Measurements from ENCODE around the gene GDPD5. TPM values are rescaled to one million over a fixed set of nuclear protein-coding genes. Genes with fewer than 3 reads are reported as not detected.

The GDPD5 gene
- total and polyA plus RNA-seq, 2 donors (not counting 1 experiment from before 2014, with no cell fraction given): 2.5 to 3.1 TPM

- no peaks in the 10 kb centered on the region for H4K20me1 ChIP-seq (ENCODE audit: control insufficient read depth, extremely low read depth, insufficient read depth, low read length)
- H2AFZ ChIP-seq (ENCODE audit: low read length): no peak overlapping the region
- no peaks in the 10 kb centered on the region for H3K36me3 ChIP-seq (ENCODE audit: control insufficient read depth, insufficient read depth, low read length)
- no peaks in the 10 kb centered on the region for H3K4me1 ChIP-seq (ENCODE audit: control insufficient read depth, extremely low read depth, insufficient read depth, low read length)
- H3K27ac ChIP-seq (ENCODE audit: insufficient read depth, low read length): no peak overlapping the region
- no peaks in the 10 kb centered on the region for H3K79me2 ChIP-seq (ENCODE audit: control insufficient read depth, insufficient read depth, low read length)
- TF ChIP-seq CTCF (conservative IDR thresholded peaks at IDR 0.05 in 1 of 2, IDR thresholded peaks at IDR 0.05 in 1 of 2; ENCODE audit: low read depth in 1 of 2, low read length in 2 of 2) (no peak), EZH2 (IDR thresholded peaks at IDR 0.05; ENCODE audit: low read length, missing control alignments) (no peak)
- no peak overlapping the region for H3K4me2 ChIP-seq (ENCODE audit: extremely low read depth, insufficient read depth, low read length)
- no peaks in the 10 kb centered on the region for H3K9me3 ChIP-seq (ENCODE audit: control insufficient read depth, insufficient read depth, low read depth, low read length)
- H3K9ac ChIP-seq (ENCODE audit: insufficient read depth, low read length): no peak overlapping the region
- no peak overlapping the region for H3K4me3 ChIP-seq (replicated peaks in 1 of 4; ENCODE audit: control extremely low read depth in 1 of 4, insufficient read depth in 1 of 4, low read depth in 3 of 4, low read length in 4 of 4)
- no peaks in the 10 kb centered on the region for H3K27me3 ChIP-seq (ENCODE audit: control insufficient read depth, insufficient read depth, low read length)
- no peak for DNase-seq (ENCODE audit: low read depth in 2 of 2)
Measured at GRCh38 chr11:75440960-75441803, 84.6 kb downstream of the GDPD5 start.

GRCh38 chr11:75439495-75440120, 86.1 kb downstream of the GDPD5 start:
- no peaks in the 10 kb centered on the region for H3K9me3 ChIP-seq (ENCODE audit: control insufficient read depth, insufficient read depth, low read depth, low read length)
- no peak overlapping the region for H3K4me2 ChIP-seq (ENCODE audit: extremely low read depth, insufficient read depth, low read length)
- H3K9ac ChIP-seq (ENCODE audit: insufficient read depth, low read length): no peak overlapping the region
- TF ChIP-seq CTCF (conservative IDR thresholded peaks at IDR 0.05 in 1 of 2, IDR thresholded peaks at IDR 0.05 in 1 of 2; ENCODE audit: low read depth in 1 of 2, low read length in 2 of 2) (no peak), EZH2 (IDR thresholded peaks at IDR 0.05; ENCODE audit: low read length, missing control alignments) (no peak)
- no peak for DNase-seq (ENCODE audit: low read depth in 2 of 2)
- no peak overlapping the region for H3K4me3 ChIP-seq (replicated peaks in 1 of 4; ENCODE audit: control extremely low read depth in 1 of 4, insufficient read depth in 1 of 4, low read depth in 3 of 4, low read length in 4 of 4)
- H2AFZ ChIP-seq (ENCODE audit: low read length): no peak overlapping the region
- H3K27me3 ChIP-seq (ENCODE audit: control insufficient read depth, insufficient read depth, low read length): no peaks in the 10 kb centered on the region
- no peaks in the 10 kb centered on the region for H3K79me2 ChIP-seq (ENCODE audit: control insufficient read depth, insufficient read depth, low read length)
- H3K4me1 ChIP-seq (ENCODE audit: control insufficient read depth, extremely low read depth, insufficient read depth, low read length): no peaks in the 10 kb centered on the region
- H3K36me3 ChIP-seq (ENCODE audit: control insufficient read depth, insufficient read depth, low read length): no peaks in the 10 kb centered on the region
- no peak overlapping the region for H3K27ac ChIP-seq (ENCODE audit: insufficient read depth, low read length)
- no peaks in the 10 kb centered on the region for H4K20me1 ChIP-seq (ENCODE audit: control insufficient read depth, extremely low read depth, insufficient read depth, low read length)

- Histone ChIP-seq H3K36me3 (ENCODE audit: control insufficient read depth, insufficient read depth, low read length) (no peaks in the 10 kb centered on the region), H3K9ac (ENCODE audit: insufficient read depth, low read length) (no peak overlapping the region), H3K27me3 (ENCODE audit: control insufficient read depth, insufficient read depth, low read length) (no peaks in the 10 kb centered on the region), H2AFZ (ENCODE audit: low read length) (no peak overlapping the region), H3K4me1 (ENCODE audit: control insufficient read depth, extremely low read depth, insufficient read depth, low read length) (no peaks in the 10 kb centered on the region), H3K4me3 (replicated peaks in 1 of 4; ENCODE audit: control extremely low read depth in 1 of 4, insufficient read depth in 1 of 4, low read depth in 3 of 4, low read length in 4 of 4) (no peak overlapping the region), H3K4me2 (ENCODE audit: extremely low read depth, insufficient read depth, low read length) (no peak overlapping the region), H4K20me1 (ENCODE audit: control insufficient read depth, extremely low read depth, insufficient read depth, low read length) (no peaks in the 10 kb centered on the region), H3K79me2 (ENCODE audit: control insufficient read depth, insufficient read depth, low read length) (no peaks in the 10 kb centered on the region), H3K9me3 (ENCODE audit: control insufficient read depth, insufficient read depth, low read depth, low read length) (no peaks in the 10 kb centered on the region), H3K27ac (ENCODE audit: insufficient read depth, low read length) (no peak overlapping the region)
- TF ChIP-seq CTCF (conservative IDR thresholded peaks at IDR 0.05 in 1 of 2, IDR thresholded peaks at IDR 0.05 in 1 of 2; ENCODE audit: low read depth in 1 of 2, low read length in 2 of 2) (no peak), EZH2 (IDR thresholded peaks at IDR 0.05; ENCODE audit: low read length, missing control alignments) (no peak)
- DNase-seq (ENCODE audit: low read depth in 2 of 2): no peak
Measured at GRCh38 chr11:75439026-75439425, 86.7 kb downstream of the GDPD5 start.

Data from fibroblast of lung (primary cell).